ENCODE results near the gene KRTAP10-5. TPM values are rescaled to one million over a fixed set of nuclear protein-coding genes. Genes with fewer than 3 reads are reported as not detected.

KRTAP10-5 gene
- total RNA-seq, 1 experiment from 2014 or later, result not detected

DNA sequence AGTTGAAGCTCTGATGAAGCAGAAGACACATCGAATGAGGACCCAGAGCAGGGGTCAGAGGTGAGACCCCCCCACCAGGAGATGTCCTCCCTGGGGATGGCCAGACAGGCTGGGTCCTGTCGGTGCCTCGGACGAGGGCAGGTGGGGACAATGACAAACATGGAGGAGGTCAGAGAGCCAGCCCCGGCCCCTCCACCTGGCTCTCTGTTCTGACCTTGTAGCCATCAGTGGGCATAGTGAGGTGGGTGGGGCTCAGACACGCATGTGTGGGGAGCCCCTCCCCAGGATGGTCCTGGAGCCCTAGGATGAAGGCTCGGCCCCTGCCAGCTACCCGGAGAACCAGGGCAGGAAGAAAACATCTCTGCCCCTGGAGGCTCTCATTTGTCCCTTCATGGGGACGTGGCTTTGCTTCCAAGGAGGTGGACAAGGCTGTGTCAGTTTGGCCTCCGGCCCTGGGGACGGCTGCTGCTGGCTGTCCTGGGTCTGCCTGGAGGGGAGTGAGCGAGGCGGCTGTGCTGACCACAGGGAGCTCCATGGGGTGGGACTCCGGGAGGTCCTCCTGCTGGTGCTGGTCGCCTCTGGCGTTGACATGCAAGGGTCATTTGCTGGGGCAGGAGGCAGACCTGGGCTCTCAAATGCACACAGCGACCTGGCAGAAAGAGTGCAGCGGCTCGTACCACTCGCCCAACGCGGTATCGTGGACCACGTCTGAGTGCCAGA, 9.3 kb upstream of the KRTAP10-5 start:
- no peaks in the 10 kb centered on the region for H3K4me1 Mint-ChIP-seq (ENCODE audit: low read depth, unreplicated experiment)
- ChIA-PET CTCF (no interaction called here), POLR2A (no interaction called here)
- Histone ChIP-seq H3K27me3 (replicated peaks; ENCODE audit: control insufficient read depth, insufficient read depth, low read length) (no peaks in the 10 kb centered on the region), H3K4me1 (no peaks in the 10 kb centered on the region), H3K4me3 (ENCODE audit: low read depth, low read length) (no peak overlapping the region), H3K36me3 (ENCODE audit: control insufficient read depth, insufficient read depth, low read length) (no peaks in the 10 kb centered on the region), H3K9me3 (no peaks in the 10 kb centered on the region)
- no peak overlapping the region for H3K27ac Mint-ChIP-seq (ENCODE audit: unreplicated experiment)
- DNase-seq, result no peak
- TF ChIP-seq CTCF (IDR thresholded peaks at IDR 0.05; ENCODE audit: insufficient read depth in 1 of 2, low read depth in 1 of 2, low read length in 1 of 2, severe bottlenecking in 1 of 2, unreplicated experiment in 1 of 2), result no peak
- BruUV-seq (replicated peaks), result no TSS peak
- H3K36me3 Mint-ChIP-seq (ENCODE audit: insufficient read depth, unreplicated experiment), result no peaks in the 10 kb centered on the region
- H3K9me3 Mint-ChIP-seq (ENCODE audit: unreplicated experiment), result no peaks in the 10 kb centered on the region
- H3K27me3 Mint-ChIP-seq (ENCODE audit: insufficient read depth, unreplicated experiment), result peaks cover 6% of the 10 kb centered on the region
- intact Hi-C loops (cut with micrococcal nuclease; ENCODE audit: unreplicated experiment), result no loop called here
- H3K4me3 Mint-ChIP-seq (ENCODE audit: unreplicated experiment), result no peak overlapping the region

DNA sequence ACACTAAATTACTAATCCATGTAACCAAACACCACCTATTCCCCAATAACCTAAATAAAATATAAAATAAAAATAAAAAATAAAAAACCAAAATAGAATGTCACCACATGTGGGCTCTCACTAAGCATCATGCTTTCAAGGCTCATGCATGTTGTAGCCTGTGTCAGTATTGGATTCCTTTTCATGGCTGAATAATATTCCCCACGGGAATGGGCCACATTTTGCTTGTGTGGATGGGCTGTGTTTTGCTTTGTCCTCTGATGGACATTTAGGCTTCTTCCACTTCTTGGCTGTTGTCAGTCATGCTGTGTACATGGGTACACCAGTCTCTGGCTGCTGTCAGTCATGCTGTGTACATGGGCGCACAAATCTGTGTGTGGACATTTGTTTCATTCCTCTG, 8.7 kb upstream of the KRTAP10-5 start:
- no peaks in the 10 kb centered on the region for H3K4me1 ChIP-seq
- Mint-ChIP-seq H3K9me3 (ENCODE audit: unreplicated experiment) (no peaks in the 10 kb centered on the region), H3K36me3 (ENCODE audit: insufficient read depth, unreplicated experiment) (no peaks in the 10 kb centered on the region), H3K27me3 (ENCODE audit: insufficient read depth, unreplicated experiment) (peaks cover 6% of the 10 kb centered on the region), H3K27ac (ENCODE audit: unreplicated experiment) (no peak overlapping the region), H3K4me3 (ENCODE audit: unreplicated experiment) (no peak overlapping the region), H3K4me1 (ENCODE audit: low read depth, unreplicated experiment) (no peaks in the 10 kb centered on the region)
- H3K4me3 ChIP-seq (ENCODE audit: low read depth, low read length), result no peak overlapping the region
- DNase-seq, result no peak
- BruUV-seq (replicated peaks), result no TSS peak
- no peaks in the 10 kb centered on the region for H3K27me3 ChIP-seq (replicated peaks; ENCODE audit: control insufficient read depth, insufficient read depth, low read length)
- ChIA-PET POLR2A (no interaction called here), CTCF (no interaction called here)
- no peaks in the 10 kb centered on the region for H3K9me3 ChIP-seq
- intact Hi-C loops (cut with micrococcal nuclease; ENCODE audit: unreplicated experiment), result no loop called here
- TF ChIP-seq CTCF (IDR thresholded peaks at IDR 0.05; ENCODE audit: insufficient read depth in 1 of 2, low read depth in 1 of 2, low read length in 1 of 2, severe bottlenecking in 1 of 2, unreplicated experiment in 1 of 2), result no peak
- H3K36me3 ChIP-seq (ENCODE audit: control insufficient read depth, insufficient read depth, low read length), result no peaks in the 10 kb centered on the region

DNA sequence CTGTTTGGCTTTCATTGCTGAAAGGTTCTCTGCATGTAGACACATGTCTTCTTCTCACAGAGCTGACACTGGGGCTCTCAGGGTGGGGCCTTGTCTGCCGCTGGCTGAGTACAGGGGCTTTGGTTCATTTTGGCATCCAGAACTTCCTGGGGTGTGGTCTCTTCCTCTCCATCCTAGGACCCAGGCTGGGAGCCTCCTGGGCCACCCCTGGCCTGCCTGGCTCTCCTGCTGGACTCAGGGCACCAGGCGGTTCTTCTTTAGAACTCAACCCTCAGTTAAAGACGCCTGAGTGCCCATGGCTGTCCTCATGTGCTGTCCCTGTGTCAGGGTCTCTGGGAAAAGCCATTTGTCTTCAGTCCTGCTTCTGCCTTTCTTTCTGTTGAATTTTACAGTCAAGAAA, 5.5 kb upstream of the KRTAP10-5 start:
- CTCF ChIA-PET, result no interaction called here
- Histone ChIP-seq H3K36me3 (ENCODE audit: control insufficient read depth, insufficient read depth, low read length) (no peaks in the 10 kb centered on the region), H3K27me3 (replicated peaks; ENCODE audit: control insufficient read depth, insufficient read depth, low read length) (no peaks in the 10 kb centered on the region), H3K9me3 (peaks cover 15% of the 10 kb centered on the region; the same call in 1 of the 2 replicates), H3K4me1 (no peaks in the 10 kb centered on the region), H3K4me3 (ENCODE audit: low read depth, low read length) (no peak overlapping the region)
- no peak for TF ChIP-seq CTCF (IDR thresholded peaks at IDR 0.05; ENCODE audit: insufficient read depth in 1 of 2, low read depth in 1 of 2, low read length in 1 of 2, severe bottlenecking in 1 of 2, unreplicated experiment in 1 of 2)
- POLR2A ChIA-PET, result no interaction called here
- Mint-ChIP-seq H3K4me1 (ENCODE audit: low read depth, unreplicated experiment) (no peaks in the 10 kb centered on the region), H3K36me3 (ENCODE audit: insufficient read depth, unreplicated experiment) (no peaks in the 10 kb centered on the region), H3K27me3 (ENCODE audit: insufficient read depth, unreplicated experiment) (peaks cover 6% of the 10 kb centered on the region), H3K9me3 (ENCODE audit: unreplicated experiment) (peaks cover 20% of the 10 kb centered on the region), H3K27ac (ENCODE audit: unreplicated experiment) (no peak overlapping the region), H3K4me3 (ENCODE audit: unreplicated experiment) (no peak overlapping the region)
- intact Hi-C loops (cut with micrococcal nuclease; ENCODE audit: unreplicated experiment), result no loop called here
- DNase-seq, result no peak
- BruUV-seq (replicated peaks), result no TSS peak

Measured in Caco-2 (cell line).